Thoracic aorta (tissue), 2 donors: ENCODE data around the gene TRPM7. TPM values are rescaled to one million over a fixed set of nuclear protein-coding genes. Genes with fewer than 3 reads are reported as not detected.
A peak's percentile ranks its signal among the peaks of the same experiment; 100 is the strongest.

Experiments used
- ATAC-seq: fragments of 150-250 bp; one replicate; pipeline ENCODE4 v1.8.0; 2017; ENCODE audit warnings: low read depth; ENCODE audit not compliant: insufficient number of reproducible peaks, low FRiP score
- DNase-seq: peaks from one replicate; pipeline ENCODE4 v3.0.0-alpha.2; 2020; ENCODE audit warnings: low spot score
- H3K27ac ChIP-seq, 2 donors: fragments of 200-600 bp; sonication (generic); 1 replicate in 1 of 2; 2 replicates in 1 of 2; pipeline ENCODE4 v1.5.1; 2016; ENCODE audit warnings: mild to moderate bottlenecking in 2 of 2, moderate library complexity in 2 of 2
- H3K27me3 ChIP-seq: fragments of 200-600 bp; sonication (generic); replicated peaks from 2 replicates; pipeline ENCODE4 v1.6.0; 2016; ENCODE audit warnings: mild to moderate bottlenecking; ENCODE audit not compliant: insufficient read depth
- H3K36me3 ChIP-seq: fragments of 200-600 bp; sonication (generic); one replicate; pipeline ENCODE4 v1.5.1; 2016
- H3K4me1 ChIP-seq, 2 donors: fragments of 200-600 bp; sonication (generic); 1 replicate in 1 of 2; 2 replicates in 1 of 2; pipeline versions ENCODE4 v1.5.1 to v1.6.0; 2016; ENCODE audit warnings: low read depth in 2 of 2, mild to moderate bottlenecking in 1 of 2; ENCODE audit not compliant: control insufficient read depth in 1 of 2
- H3K4me3 ChIP-seq: fragments of 200-600 bp; sonication (generic); 2 replicates; pipeline ENCODE4 v1.5.1; 2016; ENCODE audit warnings: mild to moderate bottlenecking
- H3K9me3 ChIP-seq: fragments of 200-600 bp; sonication (generic); 2 replicates; pipeline ENCODE4 v1.5.1; 2016
- CTCF ChIP-seq: fragments of 200-600 bp; sonication (generic); IDR thresholded peaks from one replicate; pipeline ENCODE4 v1.5.1; 2019; ENCODE audit warnings: antibody characterized with exemption
- total RNA-seq, 2 donors: library from RNA; depleted of rRNA; stranded (reverse); fragments of >200 nt; gene quantifications; one replicate each; pipeline versions ENCODE4 v1.1.0 to v1.2.3, GENCODE V29; 2016

Gene TRPM7
- 10 to 100 TPM; 45.9 to 61.7 TPM for total RNA-seq

GRCh38 chr15:50686469-50687301 is at the start of gene TRPM7:
Gene TRPM7, minus strand, starts transcription at chr15:50686797. Its CDS starts 264 bp downstream, at chr15:50686533.
- Histone ChIP-seq H3K4me1 (peaks cover 18 to 46% of the 10 kb centered on the region in 2 donors), H3K9me3 (no peaks in the 10 kb centered on the region), H3K27ac (peak within 1 kb of the TSS; percentile 93 to 96), H3K27me3 (no peaks in the 10 kb centered on the region), H3K36me3 (no peaks in the 10 kb centered on the region), H3K4me3 (peak within 1 kb of the TSS; percentile 95)
- ATAC-seq = peak; percentile 92
- DNase-seq = peak; percentile 27
- TF ChIP-seq CTCF = no peak

- H3K36me3 ChIP-seq = peaks cover 40% of the 10 kb centered on the region
- no peaks in the 10 kb centered on the region for H3K4me1 ChIP-seq
- no peaks in the 10 kb centered on the region for H3K27me3 ChIP-seq
- H3K27ac ChIP-seq = no peak overlapping the region
- H3K9me3 ChIP-seq = no peaks in the 10 kb centered on the region
- H3K4me3 ChIP-seq = no peak overlapping the region
- DNase-seq (no peak), ATAC-seq (no peak)
- no peak for TF ChIP-seq CTCF
These were observed 48.6 kb upstream of the TRPM7 start for GRCh38 chr15:50735156-50735555.

- no peak overlapping the region for H3K4me3 ChIP-seq
- DNase-seq (no peak), ATAC-seq (no peak)
- H3K27me3 ChIP-seq = no peaks in the 10 kb centered on the region
- H3K27ac ChIP-seq = no peak overlapping the region
- no peaks in the 10 kb centered on the region for H3K9me3 ChIP-seq
- H3K36me3 ChIP-seq = peaks cover 31% of the 10 kb centered on the region
- TF ChIP-seq CTCF = no peak
- H3K4me1 ChIP-seq = no peaks in the 10 kb centered on the region
These were observed 39.7 kb upstream of the TRPM7 start for GRCh38 chr15:50726315-50726714.

GRCh38 chr15:50718700-50719125 is 32.1 kb upstream of the TRPM7 start:
- DNase-seq (no peak), ATAC-seq (no peak)
- Histone ChIP-seq H3K9me3 (no peaks in the 10 kb centered on the region), H3K27me3 (no peaks in the 10 kb centered on the region), H3K36me3 (peaks cover 32% of the 10 kb centered on the region), H3K4me3 (no peak overlapping the region), H3K27ac (no peak overlapping the region), H3K4me1 (no peaks in the 10 kb centered on the region)
- TF ChIP-seq CTCF = no peak

GRCh38 chr15:50712018-50712417 is 25.4 kb upstream of the TRPM7 start:
- Histone ChIP-seq H3K27me3 (no peaks in the 10 kb centered on the region), H3K4me3 (no peak overlapping the region), H3K9me3 (no peaks in the 10 kb centered on the region), H3K36me3 (peaks cover 11% of the 10 kb centered on the region), H3K27ac (no peak overlapping the region), H3K4me1 (no peaks in the 10 kb centered on the region)
- TF ChIP-seq CTCF = no peak
- ATAC-seq (no peak), DNase-seq (no peak)
